ENCODE data around the gene MEI1. TPM values are rescaled to one million over a fixed set of nuclear protein-coding genes. Genes with fewer than 3 reads are reported as not detected.

Gene MEI1
- total RNA-seq, 1 donor from 2014 or later: not detected

GRCh38 chr22:41840216-41840615, 140.9 kb downstream of the MEI1 start:
- Histone ChIP-seq H3K27ac (no peak overlapping the region), H3K4me1 (no peaks in the 10 kb centered on the region), H3K4me3 (no peak overlapping the region), H3K36me3 (peaks cover 0 to 11% of the 10 kb centered on the region in 2 donors), H3K9me3 (no peaks in the 10 kb centered on the region), H3K27me3 (no peaks in the 10 kb centered on the region)
- intact Hi-C loops (cut with DNase I): no loop called here
- DNase-seq (ENCODE audit: low spot score in 2 of 2): no peak
- TF ChIP-seq CTCF (IDR thresholded peaks at IDR 0.05): no peak

GRCh38 chr22:41841085-41841712, 141.9 kb downstream of the MEI1 start:
- DNase-seq (ENCODE audit: low spot score in 2 of 2): no peak
- no peak overlapping the region for H3K27ac ChIP-seq
- H3K36me3 ChIP-seq: peaks cover 0 to 8% of the 10 kb centered on the region in 2 donors
- H3K4me3 ChIP-seq: no peak overlapping the region
- intact Hi-C loops (cut with DNase I): no loop called here
- peaks cover 0 to 4% of the 10 kb centered on the region in 2 donors for H3K4me1 ChIP-seq
- TF ChIP-seq CTCF (IDR thresholded peaks at IDR 0.05): no peak
- no peaks in the 10 kb centered on the region for H3K27me3 ChIP-seq
- no peaks in the 10 kb centered on the region for H3K9me3 ChIP-seq

- DNase-seq (ENCODE audit: low spot score in 2 of 2): no peak
- intact Hi-C loops (cut with DNase I): no loop called here
- Histone ChIP-seq H3K4me1 (peaks cover 0 to 4% of the 10 kb centered on the region in 2 donors), H3K9me3 (no peaks in the 10 kb centered on the region), H3K27me3 (no peaks in the 10 kb centered on the region), H3K4me3 (no peak overlapping the region), H3K36me3 (no peaks in the 10 kb centered on the region), H3K27ac (no peak overlapping the region)
- TF ChIP-seq CTCF (IDR thresholded peaks at IDR 0.05): no peak
Measured at GRCh38 chr22:41842996-41843970, 144.0 kb downstream of the MEI1 start.

GRCh38 chr22:41844036-41844435, 144.7 kb downstream of the MEI1 start:
- TF ChIP-seq CTCF (IDR thresholded peaks at IDR 0.05): no peak
- intact Hi-C loops (cut with DNase I): no loop called here
- peaks cover 0 to 4% of the 10 kb centered on the region in 2 donors for H3K4me1 ChIP-seq
- H3K4me3 ChIP-seq: no peak overlapping the region
- no peaks in the 10 kb centered on the region for H3K36me3 ChIP-seq
- DNase-seq (ENCODE audit: low spot score in 2 of 2): no peak
- no peaks in the 10 kb centered on the region for H3K27me3 ChIP-seq
- H3K27ac ChIP-seq: no peak overlapping the region
- H3K9me3 ChIP-seq: no peaks in the 10 kb centered on the region

- no peak overlapping the region for H3K4me3 ChIP-seq
- DNase-seq (ENCODE audit: low spot score in 2 of 2): no peak
- no peaks in the 10 kb centered on the region for H3K9me3 ChIP-seq
- intact Hi-C loops (cut with DNase I): no loop called here
- H3K4me1 ChIP-seq: peaks cover 0 to 4% of the 10 kb centered on the region in 2 donors
- TF ChIP-seq CTCF (IDR thresholded peaks at IDR 0.05): no peak
- no peaks in the 10 kb centered on the region for H3K36me3 ChIP-seq
- H3K27ac ChIP-seq: no peak overlapping the region
- no peaks in the 10 kb centered on the region for H3K27me3 ChIP-seq
Measured at GRCh38 chr22:41844513-41844912, 145.2 kb downstream of the MEI1 start.

All from ascending aorta (tissue), 2 donors.